C4-2B (cell line): ENCODE measurements around the gene CAMTA2.

Source experiments
- CTCF ChIP-seq: fragments of 450-650 bp; conservative IDR thresholded peaks from 2 replicates; pipeline ENCODE4 v1.5.1; 2017; ENCODE audit warnings: mild to moderate bottlenecking
- ZFX ChIP-seq: fragments of 450-650 bp; IDR thresholded peaks from 2 replicates; pipeline ENCODE4 v1.6.1; 2017

- TF ChIP-seq CTCF (no peak), ZFX (no peak)
Measured at GRCh38 chr17:4944554-4945175, 42.8 kb downstream of the CAMTA2 start.
